DMS 273 (cell line): ENCODE results near the gene TFAP2C.
A peak's percentile ranks its signal among the peaks of the same experiment; 100 is the strongest.

Experiments
- DNase-seq: peaks from one replicate; lab custom pipeline; 2025; ENCODE audit not compliant: unreplicated experiment; lab: John Stamatoyannopoulos, UW

Gene TFAP2C

GRCh38 chr20:56628873-56629463, at the start of gene TFAP2C:
Gene TFAP2C, plus strand, starts transcription at chr20:56629306. Its CDS starts 239 bp downstream, at chr20:56629545.
- peak; percentile 93 for DNase-seq

- no peak for DNase-seq
Observed at GRCh38 chr20:56580226-56580625, 48.9 kb upstream of the TFAP2C start.

GRCh38 chr20:56581701-56582100, 47.4 kb upstream of the TFAP2C start:
- DNase-seq: no peak

GRCh38 chr20:56582542-56582941, 46.6 kb upstream of the TFAP2C start:
- DNase-seq: no peak

GRCh38 chr20:56584916-56585315, 44.2 kb upstream of the TFAP2C start:
- DNase-seq: no peak

- DNase-seq: no peak
Observed at GRCh38 chr20:56587307-56588041, 41.6 kb upstream of the TFAP2C start.

GRCh38 chr20:56588996-56589395, 40.1 kb upstream of the TFAP2C start:
- no peak for DNase-seq

- no peak for DNase-seq
Observed at GRCh38 chr20:56589633-56590032, 39.5 kb upstream of the TFAP2C start.

- DNase-seq: no peak
Observed at GRCh38 chr20:56590888-56591287, 38.2 kb upstream of the TFAP2C start.

- no peak for DNase-seq
Observed at GRCh38 chr20:56592211-56592610, 36.9 kb upstream of the TFAP2C start.

GRCh38 chr20:56592817-56593216, 36.3 kb upstream of the TFAP2C start:
- no peak for DNase-seq

GRCh38 chr20:56595746-56596475, 33.2 kb upstream of the TFAP2C start:
- DNase-seq: no peak

GRCh38 chr20:56601166-56601565, 27.9 kb upstream of the TFAP2C start:
- DNase-seq: no peak

- no peak for DNase-seq
Observed at GRCh38 chr20:56604673-56605072, 24.4 kb upstream of the TFAP2C start.

GRCh38 chr20:56605261-56605996, 23.7 kb upstream of the TFAP2C start:
- no peak for DNase-seq

GRCh38 chr20:56606174-56606945, 22.7 kb upstream of the TFAP2C start:
- no peak for DNase-seq

GRCh38 chr20:56607061-56607704, 21.9 kb upstream of the TFAP2C start:
- no peak for DNase-seq

- DNase-seq: no peak
Observed at GRCh38 chr20:56608376-56608775, 20.7 kb upstream of the TFAP2C start.

GRCh38 chr20:56609321-56609720, 19.8 kb upstream of the TFAP2C start:
- no peak for DNase-seq

- DNase-seq: no peak
Observed at GRCh38 chr20:56610098-56610497, 19.0 kb upstream of the TFAP2C start.
